GM18909 (cell line): Measurements from ENCODE around the gene HS3ST5.
"Not testable (repeated sequence)": the region's sequence is repeated elsewhere in the genome, so short reads cannot be mapped to it uniquely, and the experiment has no call there.

Experiments used
- ATAC-seq: cut with Tn5 transposase; IDR thresholded peaks from one replicate; pipeline ENCODE4 v1.9.1; 2021; ENCODE audit warnings: mild to moderate bottlenecking; ENCODE audit not compliant: unreplicated experiment, poor library complexity

The HS3ST5 gene

DNA sequence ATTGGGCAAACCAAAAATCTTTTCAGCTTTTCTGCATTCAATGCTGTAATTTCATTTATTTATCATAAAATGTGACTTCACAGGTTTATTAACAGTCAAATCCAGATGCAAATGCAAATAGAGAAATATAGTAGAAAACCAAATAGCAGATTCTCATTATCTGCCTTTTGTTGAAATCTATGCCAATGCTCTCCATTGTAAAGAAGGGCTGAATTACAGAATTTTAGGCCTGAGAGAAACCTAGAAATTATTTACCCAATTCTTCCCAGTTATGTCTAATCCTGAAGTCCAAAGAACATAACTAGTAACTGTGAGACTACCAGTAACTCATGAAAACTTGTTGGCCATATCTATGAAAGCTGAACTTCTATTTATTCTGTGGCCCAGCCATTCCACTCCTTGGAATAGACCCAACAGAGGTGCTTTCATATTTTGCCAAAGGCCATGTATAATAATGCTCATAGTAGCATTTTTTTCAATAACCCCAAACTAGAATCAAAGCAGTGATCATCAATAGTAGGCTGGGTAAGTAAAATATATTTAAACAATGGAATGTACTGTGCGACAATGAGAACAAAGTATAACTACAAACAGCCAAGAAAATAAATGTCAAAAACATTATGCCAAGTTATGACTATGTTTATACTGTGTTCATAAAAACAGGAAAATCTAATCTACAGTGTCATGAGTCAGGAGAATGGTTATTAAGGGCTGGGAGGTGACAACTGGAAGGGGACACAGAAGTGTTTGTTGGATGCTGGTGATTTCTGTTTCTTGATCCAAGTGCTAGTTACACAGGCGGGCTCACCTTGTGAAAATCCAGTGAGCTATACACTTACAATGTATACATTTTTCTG is 183.8 kb downstream of the HS3ST5 start:
- ATAC-seq, result no peak

DNA sequence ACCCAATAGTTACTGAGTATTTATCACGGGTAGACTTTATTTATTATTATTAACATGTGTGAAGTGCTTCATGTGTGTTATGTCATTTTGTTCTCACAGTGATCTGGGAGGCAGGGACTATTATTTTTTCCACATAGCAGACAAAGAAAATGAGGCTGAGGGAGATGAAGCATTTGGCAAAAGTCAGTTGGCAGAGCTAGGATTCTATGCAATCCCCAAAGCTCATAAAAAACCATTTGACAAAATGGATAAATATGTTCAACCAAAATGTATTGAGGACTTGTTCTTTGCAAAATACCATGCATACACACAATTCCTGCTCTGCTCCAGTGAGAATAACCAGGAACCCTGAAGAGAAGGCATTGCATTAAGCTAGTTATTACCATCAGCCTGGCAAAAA is 184.4 kb downstream of the HS3ST5 start:
- ATAC-seq, result no peak

DNA sequence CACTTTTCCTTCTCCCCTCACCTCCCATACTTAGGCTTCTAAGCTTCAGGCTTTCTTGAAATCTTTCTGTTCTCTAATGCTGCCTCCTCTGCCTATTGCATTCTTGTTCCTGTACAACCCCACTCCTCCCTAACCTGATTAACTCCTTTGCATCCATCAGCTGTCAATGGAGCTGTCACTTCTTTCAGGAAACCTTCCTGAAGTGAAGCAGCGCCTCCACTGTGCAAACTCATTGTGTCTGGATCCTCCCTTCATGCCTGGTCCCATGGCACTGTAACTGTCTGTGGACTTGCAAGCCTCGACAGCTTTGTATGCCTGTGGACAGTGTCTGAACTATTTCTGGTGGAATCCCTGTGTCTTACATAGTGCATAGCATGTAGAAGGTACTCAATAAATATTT is 185.0 kb downstream of the HS3ST5 start:
- ATAC-seq, result no peak

DNA sequence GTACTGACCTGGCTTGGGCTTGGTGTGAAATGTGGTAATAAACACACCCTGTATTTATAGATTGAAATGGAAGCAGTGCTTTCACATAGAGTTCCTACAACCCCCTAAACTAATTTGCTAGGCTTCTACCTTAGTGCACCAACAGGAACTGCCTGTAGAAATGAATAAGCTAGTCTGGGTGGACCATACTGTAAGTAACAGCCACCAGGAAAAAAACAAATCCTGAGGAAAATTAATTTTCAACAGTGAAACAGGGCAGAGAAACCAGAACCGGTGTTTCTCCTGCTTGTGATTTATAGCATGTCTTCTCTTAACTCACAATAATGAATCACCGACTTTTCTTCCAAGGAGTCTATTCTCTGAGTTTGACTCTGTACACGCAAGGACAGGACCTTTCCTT is 187.1 kb downstream of the HS3ST5 start:
- no peak for ATAC-seq

DNA sequence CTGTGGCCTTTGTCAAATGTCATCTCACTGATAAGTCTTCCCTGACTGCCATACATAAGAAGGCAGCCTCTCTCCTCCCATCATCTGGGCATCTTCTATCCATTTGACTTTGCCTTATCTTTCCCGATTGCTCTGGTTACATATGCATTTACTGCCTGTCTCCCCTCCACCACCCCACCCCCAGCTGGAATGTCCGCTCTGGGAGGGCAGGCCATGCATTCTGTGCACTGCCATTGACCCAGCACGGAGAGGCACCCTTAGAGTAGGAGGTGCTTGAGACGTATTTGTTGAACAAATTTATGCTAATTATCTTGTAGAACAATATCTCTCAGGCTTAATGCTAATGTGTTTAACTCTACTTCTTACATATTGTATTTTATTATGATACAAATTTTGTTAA is 188.0 kb downstream of the HS3ST5 start:
- ATAC-seq, result no peak

DNA sequence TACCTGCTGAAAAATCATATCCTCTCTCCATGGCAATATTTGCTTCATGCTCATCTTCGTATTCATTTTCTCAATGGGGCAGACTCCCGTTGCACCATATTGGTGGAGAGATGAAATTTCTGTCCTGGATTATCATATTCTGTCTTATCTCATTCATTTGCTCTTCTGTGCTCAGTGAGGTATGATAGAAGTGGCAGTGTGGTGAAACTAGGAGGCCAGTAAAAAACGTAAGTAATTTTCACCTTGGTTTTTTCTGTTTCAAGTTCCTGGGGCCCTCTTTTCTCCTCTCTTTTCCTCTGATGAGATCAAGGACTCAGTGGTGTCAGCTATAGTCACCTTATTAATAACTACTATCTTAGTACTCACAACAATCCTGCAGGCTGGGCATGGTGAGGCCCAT is 189.4 kb downstream of the HS3ST5 start:
- ATAC-seq, result no peak

DNA sequence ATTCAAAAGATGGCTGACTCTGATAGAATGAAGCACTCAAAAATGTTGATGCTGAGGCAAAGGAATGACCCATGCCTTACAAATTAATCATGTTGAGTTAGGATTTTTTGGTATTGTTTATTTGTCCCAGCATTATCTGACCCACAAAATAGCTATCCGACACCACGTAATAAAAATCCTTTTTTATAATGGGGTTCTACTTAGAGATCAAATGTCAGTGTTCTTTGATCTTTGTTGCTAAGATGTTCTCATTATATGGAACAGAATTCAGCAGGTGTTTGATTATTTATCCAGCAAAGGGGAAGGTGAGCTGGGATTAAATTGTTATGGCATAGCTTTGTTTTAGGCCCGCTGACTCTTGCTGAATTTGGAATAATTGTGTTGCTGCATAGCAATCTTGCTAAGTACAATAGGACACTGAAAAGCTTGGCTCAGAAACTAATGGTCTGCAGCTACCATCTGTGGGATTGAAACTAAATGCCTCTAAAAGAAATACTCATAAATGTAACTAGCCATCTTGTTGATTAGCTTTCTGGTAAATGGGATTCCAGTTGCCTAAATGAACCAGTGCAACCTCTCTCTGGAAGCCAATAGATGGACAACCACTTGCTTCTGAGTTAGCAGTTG is 191.6 kb downstream of the HS3ST5 start:
- no peak for ATAC-seq

DNA sequence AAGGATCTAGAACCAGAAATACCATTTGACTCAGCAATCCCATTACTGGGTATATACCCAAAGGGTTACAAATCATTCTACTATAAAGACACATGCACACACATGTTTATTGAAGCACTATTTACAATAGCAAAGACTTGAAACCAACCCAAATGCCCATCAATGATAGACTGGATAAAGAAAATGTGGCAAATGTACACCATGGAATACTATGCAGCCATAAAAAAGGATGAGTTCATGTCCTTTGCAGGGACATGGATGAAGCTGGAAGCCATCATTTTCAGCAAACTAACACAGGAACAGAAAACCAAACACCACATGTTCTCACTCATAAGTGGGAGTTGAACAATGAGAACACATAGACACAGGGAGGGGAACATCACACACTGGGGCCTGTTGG is 193.6 kb downstream of the HS3ST5 start:
- not testable (repeated sequence) for ATAC-seq

DNA sequence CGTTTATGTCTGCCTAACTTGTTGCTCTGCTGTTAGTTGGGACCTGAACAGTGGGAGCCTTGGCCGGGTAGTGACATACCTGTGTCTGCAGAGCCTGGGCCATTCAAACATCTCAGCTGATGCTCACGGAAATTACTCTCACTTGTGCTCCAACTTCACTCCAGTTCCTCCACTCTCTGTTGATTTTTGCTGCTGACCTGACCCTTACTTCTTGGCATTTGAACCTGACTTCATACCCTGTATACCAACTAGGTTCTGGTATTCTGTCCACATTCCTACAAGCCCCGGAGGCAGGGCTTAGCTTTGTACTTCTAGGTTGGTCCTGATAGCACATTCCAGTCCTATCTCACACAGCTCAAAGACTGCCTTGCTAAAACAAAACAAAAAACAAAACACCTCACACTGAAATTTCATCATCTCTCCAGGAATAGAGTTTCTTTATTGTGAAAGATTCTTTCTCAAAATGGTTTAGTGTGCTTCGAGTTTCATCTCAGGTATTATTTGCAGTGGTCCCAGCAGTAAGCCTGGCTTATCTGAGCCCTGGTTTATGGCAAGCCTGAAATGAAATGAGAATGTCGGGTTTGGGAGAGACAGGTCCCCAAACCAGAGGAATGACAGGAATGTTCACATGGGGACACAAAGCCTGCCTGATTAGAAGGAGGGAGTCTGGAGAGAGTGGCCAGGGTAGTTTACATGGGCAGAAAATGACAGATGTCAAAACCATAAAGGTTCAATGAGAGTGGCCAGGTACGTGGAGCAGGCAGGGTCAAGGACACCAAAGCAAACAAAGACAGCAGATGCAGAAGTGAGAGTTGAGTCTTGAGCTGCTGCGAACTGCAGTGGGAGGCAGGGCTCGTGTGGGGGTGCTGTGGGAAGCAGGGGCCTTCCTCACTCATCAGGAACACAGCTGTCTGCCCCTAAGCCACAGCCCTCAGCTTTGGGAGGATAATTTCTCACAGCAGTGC is 197.7 kb downstream of the HS3ST5 start:
- no peak for ATAC-seq

DNA sequence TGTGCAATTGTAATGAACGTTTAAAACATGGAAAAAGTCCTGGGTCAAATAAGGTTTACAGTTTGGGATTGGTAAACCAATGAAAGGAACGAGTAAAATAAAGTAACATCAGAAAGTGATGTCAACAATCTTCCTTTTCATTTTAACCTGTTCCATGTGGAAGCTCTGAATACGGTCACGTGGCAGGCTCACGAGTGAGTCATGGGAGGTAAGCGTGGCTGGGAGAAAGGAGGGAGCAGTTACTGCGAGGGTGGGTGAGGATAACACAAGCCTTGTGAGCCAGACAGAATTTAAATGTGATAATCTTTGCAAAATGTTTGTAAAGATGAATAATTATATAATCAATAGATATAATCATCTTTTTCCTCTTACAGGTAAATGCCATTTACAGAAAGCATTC is 200.6 kb downstream of the HS3ST5 start:
- no peak for ATAC-seq

DNA sequence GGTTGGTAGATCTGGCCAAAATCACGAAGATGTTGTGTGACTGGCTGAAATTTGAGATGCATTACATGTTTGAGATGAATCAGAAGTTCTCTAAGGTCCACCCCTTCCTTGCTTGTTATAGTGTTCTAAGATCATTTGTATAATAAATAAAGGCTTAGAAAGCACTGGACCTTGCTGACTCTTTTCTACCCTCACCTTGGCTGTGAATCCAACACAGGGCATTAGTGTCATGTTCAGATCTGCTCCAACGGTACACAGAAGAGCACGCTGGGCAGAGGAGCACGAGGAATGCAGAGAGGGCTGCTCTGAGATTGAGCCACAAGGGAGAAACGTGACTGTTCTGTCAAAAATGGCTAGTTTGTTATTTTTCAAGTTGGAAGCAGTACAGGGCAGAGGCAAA is 202.4 kb downstream of the HS3ST5 start:
- ATAC-seq, result no peak

DNA sequence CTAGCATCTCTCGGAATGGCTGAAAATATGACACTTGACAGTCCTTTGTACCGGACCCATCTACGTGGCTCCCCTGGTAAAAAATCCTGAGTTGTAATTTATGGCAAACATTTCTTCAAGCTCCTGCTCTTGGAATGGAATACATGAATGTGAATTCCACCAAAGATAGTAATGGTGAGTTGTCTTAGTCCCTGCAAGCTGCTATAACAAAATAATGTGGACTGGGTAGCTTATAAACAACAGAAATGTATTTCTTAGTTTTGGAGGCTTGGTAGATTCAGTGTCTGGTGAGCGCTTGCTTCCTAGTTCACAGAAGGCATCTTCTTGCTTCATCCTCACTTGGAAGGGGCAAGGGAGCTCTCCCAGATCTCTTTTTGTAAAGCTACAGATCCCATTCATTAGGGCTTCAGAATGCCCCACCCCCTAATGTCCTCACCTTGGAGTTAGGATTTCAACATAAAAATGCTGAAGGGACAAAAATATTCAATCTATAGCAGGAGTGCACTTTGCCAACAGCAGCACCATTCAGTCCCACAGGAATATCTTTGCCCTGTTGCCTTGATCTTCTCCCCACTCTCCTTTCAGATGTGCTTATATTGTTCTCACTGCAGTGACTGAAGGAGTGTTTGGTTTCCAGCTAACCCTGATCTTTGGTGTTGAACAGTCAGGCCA is 204.1 kb downstream of the HS3ST5 start:
- ATAC-seq, result no peak

DNA sequence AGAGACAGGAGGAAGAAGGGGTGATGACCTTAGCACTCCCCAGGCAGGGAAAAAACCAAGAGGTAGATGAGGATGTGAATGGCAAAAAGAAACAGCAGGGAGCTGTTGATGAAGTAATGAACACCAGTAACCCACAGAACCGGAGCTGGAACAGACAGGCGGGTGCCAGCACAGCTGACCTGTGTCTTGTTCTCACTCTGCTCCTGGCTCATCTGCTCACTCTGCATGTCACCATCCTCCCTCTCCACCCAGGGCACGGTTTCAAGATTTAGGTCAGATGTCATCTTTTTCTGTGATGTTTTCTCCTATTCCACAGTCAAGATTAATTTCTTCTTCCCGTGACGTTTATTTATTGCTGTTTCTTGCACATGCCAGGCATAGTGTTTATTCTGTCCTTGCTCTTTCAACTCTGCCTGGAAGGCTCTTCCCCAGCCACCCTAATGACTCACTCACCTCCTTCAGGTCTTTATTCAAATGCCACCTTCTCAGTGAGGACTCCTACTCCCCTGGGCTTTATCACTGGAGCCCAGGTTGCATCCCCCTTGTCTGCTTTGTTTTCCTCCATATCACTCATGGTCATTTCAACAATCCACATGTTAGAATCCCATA is 207.4 kb downstream of the HS3ST5 start:
- ATAC-seq, result no peak

DNA sequence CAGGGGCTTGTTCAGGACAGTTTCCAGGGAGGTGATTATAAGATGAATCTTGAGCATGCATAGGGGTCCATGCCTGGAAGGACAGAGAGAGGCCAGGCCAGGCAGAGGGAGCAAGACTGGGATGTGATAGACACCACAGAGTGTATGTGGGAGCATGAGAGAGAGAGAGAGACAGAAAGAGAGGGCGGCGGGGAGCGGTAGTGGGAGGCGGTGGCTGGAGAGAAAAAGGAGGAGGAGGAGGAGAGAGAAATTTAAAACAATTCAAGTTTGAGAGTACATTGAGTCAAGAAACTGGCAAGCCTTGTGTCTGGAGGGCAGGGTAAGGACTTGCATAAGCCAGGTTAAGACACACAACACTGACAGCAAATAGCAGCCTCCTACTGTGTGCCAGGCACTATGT is 209.0 kb downstream of the HS3ST5 start:
- ATAC-seq, result no peak

DNA sequence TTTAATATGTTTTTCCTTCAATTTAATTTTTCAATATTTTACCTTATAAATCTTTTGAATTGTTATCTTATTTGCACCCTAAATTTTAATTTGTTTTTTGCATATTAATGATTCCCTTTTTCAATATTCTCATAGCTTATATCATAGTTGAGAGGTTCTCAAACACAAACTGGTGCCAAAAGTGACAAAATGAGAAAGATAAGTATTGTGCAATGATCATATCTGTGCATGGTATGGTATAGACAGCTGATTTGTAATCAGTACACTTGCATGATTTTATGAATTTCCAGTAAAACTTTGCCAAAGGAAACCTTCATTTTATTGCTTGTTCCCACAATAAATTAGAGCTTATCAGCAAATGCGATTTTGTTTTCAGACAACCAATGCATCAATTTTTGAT is 210.9 kb downstream of the HS3ST5 start:
- no peak for ATAC-seq

DNA sequence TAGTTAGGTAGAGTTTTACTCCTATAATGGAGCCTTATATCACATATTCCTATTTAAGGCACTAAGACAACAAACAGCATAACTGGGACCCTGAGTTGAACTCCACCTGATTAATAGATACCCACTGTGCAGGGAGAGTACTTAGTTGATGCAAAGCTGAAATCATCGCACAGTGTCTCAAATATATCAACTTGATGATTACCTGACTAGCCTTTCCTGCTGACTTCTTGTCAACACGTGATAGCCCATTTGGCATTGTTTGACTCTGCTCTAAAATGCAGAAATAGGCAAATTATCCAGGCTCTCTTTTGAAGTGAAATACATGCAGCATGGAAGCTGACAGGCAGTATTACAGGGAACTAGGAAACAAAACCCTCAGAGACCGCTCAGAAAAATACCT is 217.2 kb downstream of the HS3ST5 start:
- no peak for ATAC-seq

DNA sequence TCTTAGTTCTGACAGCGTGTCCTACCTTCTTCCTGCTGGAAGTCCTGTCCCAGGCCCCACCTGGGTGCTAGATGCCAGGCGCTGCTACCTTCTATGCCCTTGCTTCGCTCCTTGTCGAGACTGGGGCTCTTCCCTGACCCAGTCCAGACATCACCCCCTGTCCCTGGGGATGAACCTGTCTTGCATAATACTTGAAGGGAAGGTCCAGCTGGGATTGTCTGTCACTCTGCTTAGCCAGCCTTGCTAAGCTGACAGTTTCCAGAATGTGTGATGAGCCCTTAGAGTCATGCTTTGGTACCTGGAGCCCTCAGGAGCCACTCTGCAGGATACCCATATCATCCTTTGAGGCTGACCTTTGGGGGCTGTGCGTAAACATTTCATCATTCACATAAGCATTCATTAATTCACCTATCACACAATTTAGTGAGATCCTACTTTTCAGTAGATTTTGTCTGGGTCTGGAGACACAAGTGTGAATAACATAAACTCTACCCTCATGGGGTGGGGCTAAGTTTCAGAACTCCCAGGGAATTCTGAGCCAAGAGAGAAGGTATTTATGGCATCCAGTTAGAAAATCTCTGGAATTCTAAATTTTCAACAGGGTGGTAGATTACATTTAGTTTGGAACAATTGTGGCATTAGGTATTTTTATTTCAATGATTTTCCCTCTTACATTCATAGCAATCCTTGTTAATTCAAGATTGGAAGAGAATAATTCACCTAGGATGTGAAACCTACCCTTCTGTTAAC is 220.7 kb downstream of the HS3ST5 start:
- no peak for ATAC-seq

DNA sequence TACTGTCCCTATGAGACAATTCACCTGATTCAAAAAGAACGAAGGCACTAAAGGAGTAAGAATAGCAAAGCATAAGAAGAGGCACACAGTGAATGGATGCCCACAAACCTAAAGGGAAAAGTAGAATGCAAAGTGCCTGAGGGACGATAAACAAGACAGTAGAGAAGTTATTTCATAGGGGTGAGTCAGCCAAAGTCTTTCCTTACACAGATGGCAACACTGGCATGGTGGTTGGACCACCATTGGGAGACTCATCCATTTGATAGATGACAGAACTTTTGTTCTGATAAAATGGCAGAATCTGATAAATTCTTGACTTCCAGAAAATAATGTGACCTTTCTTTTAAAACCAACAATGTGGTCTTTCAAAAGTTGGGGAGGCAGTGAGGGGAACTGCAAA is 223.8 kb downstream of the HS3ST5 start:
- ATAC-seq, result no peak

DNA sequence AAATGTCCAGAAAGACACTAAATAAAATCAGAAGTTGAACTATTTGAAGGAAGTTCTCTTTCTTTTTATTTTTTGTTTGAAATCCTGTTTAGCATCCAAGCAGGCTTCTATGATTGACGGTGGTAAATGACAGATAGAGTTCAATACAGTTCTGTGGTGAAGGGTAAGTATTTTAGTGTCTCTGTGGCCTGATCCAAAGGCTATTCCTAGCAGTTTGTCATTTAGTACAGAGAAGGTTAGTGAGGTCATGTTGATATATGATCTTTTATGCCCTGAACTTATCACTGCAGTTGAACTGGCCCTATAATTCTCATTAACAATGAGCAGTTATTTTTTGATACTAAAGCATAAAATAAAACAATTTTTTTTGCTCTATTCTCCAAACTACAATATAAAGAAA is 227.2 kb downstream of the HS3ST5 start:
- no peak for ATAC-seq
